HEK293T (cell line): ENCODE data around the gene ACER1.
"Not testable (repeated sequence)": the region's sequence is repeated elsewhere in the genome, so short reads cannot be mapped to it uniquely, and the experiment has no call there.

Experiments used
- CTCF ChIA-PET: fragments of 350-600 bp; formaldehyde crosslinking; extraction: SDS; loops from one replicate; lab custom pipeline; 2021; ENCODE audit warnings: antibody characterized with exemption, inconsistent platforms; lab: Yijun Ruan, JAX
- POLR2A ChIA-PET: fragments of 350-600 bp; formaldehyde crosslinking; extraction: SDS; loops from one replicate; lab custom pipeline; 2020; ENCODE audit warnings: antibody characterized with exemption, inconsistent platforms; lab: Yijun Ruan, JAX
- DNase-seq: peaks from one replicate; pipeline ENCODE4 v3.0.0; 2012; ENCODE audit warnings: mixed read lengths; ENCODE audit errors: extremely low spot score
- ARNT ChIP-seq: fragments of 450-650 bp; IDR thresholded peaks from 2 replicates; pipeline ENCODE4 v1.6.1; 2017; ENCODE audit warnings: mild to moderate bottlenecking
- BHLHE40 ChIP-seq: fragments of 450-650 bp; IDR thresholded peaks from 2 replicates; pipeline ENCODE4 v1.6.1; 2016; ENCODE audit warnings: mild to moderate bottlenecking, moderate library complexity, borderline replicate concordance
- CTBP1 ChIP-seq: fragments of 450-650 bp; IDR thresholded peaks from 2 replicates; pipeline ENCODE4 v1.6.1; 2016; ENCODE audit warnings: borderline replicate concordance
- ELF4 ChIP-seq: fragments of 450-650 bp; IDR thresholded peaks from 2 replicates; pipeline ENCODE4 v1.6.1; 2017; ENCODE audit warnings: antibody characterized with exemption
- FOXA1 ChIP-seq: fragments of 450-650 bp; IDR thresholded peaks from 2 replicates; pipeline ENCODE4 v1.6.1; 2016; ENCODE audit warnings: mild to moderate bottlenecking
- FOXK2 ChIP-seq: fragments of 450-650 bp; IDR thresholded peaks from 2 replicates; pipeline ENCODE4 v1.6.1; 2016; ENCODE audit warnings: mild to moderate bottlenecking
- FOXM1 ChIP-seq: fragments of 450-650 bp; IDR thresholded peaks from 2 replicates; pipeline ENCODE4 v1.6.1; 2017; ENCODE audit warnings: mild to moderate bottlenecking, borderline replicate concordance
- HDGF ChIP-seq: fragments of 450-650 bp; IDR thresholded peaks from 2 replicates; pipeline ENCODE4 v1.6.1; 2017; ENCODE audit warnings: antibody characterized with exemption, borderline replicate concordance
- L3MBTL2 ChIP-seq: fragments of 450-650 bp; conservative IDR thresholded peaks from 2 replicates; pipeline ENCODE4 v1.6.1; 2016; ENCODE audit warnings: mild to moderate bottlenecking
- LEF1 ChIP-seq: fragments of 450-650 bp; IDR thresholded peaks from 2 replicates; pipeline ENCODE4 v1.6.1; 2017; ENCODE audit warnings: mild to moderate bottlenecking, borderline replicate concordance
- NFRKB ChIP-seq: fragments of 450-650 bp; IDR thresholded peaks from 2 replicates; pipeline ENCODE4 v1.6.1; 2016; ENCODE audit warnings: mild to moderate bottlenecking, moderate library complexity
- SP1 ChIP-seq: fragments of 450-650 bp; IDR thresholded peaks from 2 replicates; pipeline ENCODE4 v1.6.1; 2017
- SUZ12 ChIP-seq: fragments of 450-650 bp; IDR thresholded peaks from 2 replicates; pipeline ENCODE4 v1.6.1; 2016; ENCODE audit warnings: mild to moderate bottlenecking
- TARDBP ChIP-seq: fragments of 450-650 bp; IDR thresholded peaks from 2 replicates; pipeline ENCODE4 v1.6.1; 2016
- ZNF384 ChIP-seq: fragments of 450-650 bp; IDR thresholded peaks from 2 replicates; pipeline ENCODE4 v1.6.1; 2016
- TF ChIP-seq, protein P1 (sequence below): fragments of 450-650 bp; IDR thresholded peaks from 2 replicates; pipeline ENCODE4 v1.6.1; 2016

Gene ACER1

DNA sequence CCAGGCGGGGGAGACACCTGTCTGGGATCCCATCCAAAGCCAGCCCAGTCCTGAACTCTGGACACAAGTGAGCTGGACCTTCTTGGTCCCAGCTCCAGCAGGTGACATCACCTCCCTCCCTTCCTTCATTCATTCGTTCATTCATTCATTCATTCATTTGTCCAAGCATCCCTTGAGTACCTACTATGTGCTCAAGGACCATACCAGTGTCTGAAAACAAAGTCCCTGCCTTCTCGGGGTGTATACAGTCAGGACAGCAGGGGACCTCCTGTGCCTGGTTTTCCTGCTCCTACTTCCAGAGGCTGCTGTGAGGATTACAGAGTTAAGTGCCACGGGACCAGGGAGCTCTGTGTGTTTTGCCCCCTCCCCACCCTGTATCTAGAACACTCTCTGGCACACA is 14.0 kb downstream of the ACER1 start:
- CTCF ChIA-PET = interaction anchor here (0.7 kb wide), 1 partner anchor 14 kb away, joined by 3 read pairs; no protein-coding TSS in a partner anchor
- no peak for DNase-seq
- POLR2A ChIA-PET = no interaction called here
- no peak for TF ChIP-seq FOXM1
- no peak for TF ChIP-seq TARDBP
- no peak for TF ChIP-seq FOXA1
- TF ChIP-seq ARNT = no peak
- TF ChIP-seq FOXK2 = no peak
- TF ChIP-seq, protein P1, sequence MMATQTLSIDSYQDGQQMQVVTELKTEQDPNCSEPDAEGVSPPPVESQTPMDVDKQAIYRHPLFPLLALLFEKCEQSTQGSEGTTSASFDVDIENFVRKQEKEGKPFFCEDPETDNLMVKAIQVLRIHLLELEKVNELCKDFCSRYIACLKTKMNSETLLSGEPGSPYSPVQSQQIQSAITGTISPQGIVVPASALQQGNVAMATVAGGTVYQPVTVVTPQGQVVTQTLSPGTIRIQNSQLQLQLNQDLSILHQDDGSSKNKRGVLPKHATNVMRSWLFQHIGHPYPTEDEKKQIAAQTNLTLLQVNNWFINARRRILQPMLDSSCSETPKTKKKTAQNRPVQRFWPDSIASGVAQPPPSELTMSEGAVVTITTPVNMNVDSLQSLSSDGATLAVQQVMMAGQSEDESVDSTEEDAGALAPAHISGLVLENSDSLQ = no peak
- no peak for TF ChIP-seq HDGF
- no peak for TF ChIP-seq LEF1
- no peak for TF ChIP-seq SUZ12
- TF ChIP-seq ELF4 = no peak
- TF ChIP-seq CTBP1 = no peak
- TF ChIP-seq L3MBTL2 = no peak
- TF ChIP-seq ZNF384 = no peak
- TF ChIP-seq NFRKB = no peak
- TF ChIP-seq BHLHE40 = no peak
- no peak for TF ChIP-seq SP1

- ChIA-PET POLR2A (no interaction called here), CTCF (no interaction called here)
- no peak for DNase-seq
- TF ChIP-seq, protein P1 = no peak
- TF ChIP-seq BHLHE40 (no peak), HDGF (no peak)
These were observed 14.6 kb downstream of the ACER1 start for GRCh38 chr19:6318772-6319171.

DNA sequence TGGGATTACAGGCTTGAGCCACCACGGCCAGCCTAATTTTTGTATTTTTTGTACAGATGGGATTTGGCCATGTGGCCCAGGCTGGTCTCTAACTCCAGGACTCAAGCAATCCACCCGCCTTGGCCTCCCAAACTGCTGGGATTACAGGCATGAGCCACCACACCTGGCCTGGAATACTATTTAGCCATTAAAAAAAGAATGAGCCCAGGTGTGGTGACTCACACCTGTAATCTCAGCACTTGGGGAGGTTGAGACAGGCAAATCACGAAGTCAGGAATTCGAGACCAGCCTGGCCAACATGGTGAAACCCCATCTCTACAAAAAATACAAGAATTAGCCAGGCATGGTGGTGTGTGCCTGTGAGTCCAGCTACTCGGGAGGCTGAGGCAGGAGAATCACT is 17.8 kb downstream of the ACER1 start:
- POLR2A ChIA-PET = not testable (repeated sequence)

DNA sequence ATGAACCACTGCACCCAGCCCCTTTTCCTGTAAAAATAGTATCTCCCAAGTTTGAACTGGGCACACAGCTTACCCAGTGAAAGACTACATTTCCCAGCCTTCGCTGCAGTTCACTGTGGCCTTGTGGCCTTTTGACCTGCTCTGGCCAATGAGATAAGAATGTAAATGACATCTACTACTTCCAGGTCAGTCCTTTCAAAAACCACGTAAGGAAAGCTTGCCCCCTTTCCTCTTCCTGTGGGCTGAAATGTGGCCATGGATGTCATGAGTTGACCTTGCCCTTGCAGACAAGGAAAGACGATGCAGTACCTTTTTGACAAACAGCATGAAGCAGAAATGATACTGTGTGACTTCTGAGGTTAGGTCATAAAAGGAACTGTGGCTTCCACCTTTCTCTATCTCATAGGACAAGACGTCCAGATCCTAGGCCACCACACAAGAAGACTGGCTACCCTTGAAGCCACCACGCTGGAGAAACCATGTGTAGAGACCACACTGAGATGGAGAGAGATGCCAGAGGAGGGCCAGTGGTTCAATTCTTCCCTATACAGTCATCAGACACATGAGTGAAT is 19.9 kb downstream of the ACER1 start:
- TF ChIP-seq FOXM1 = no peak
- ChIA-PET CTCF (no interaction called here), POLR2A (interaction anchor here (1.0 kb wide), 1 partner anchor 12 kb away, joined by 3 read pairs; no protein-coding TSS in a partner anchor)
- DNase-seq = no peak

More for the DNA sequence above, 17.8 kb downstream of the ACER1 start:
- CTCF ChIA-PET, DNase-seq: not testable (repeated sequence)

DNA sequence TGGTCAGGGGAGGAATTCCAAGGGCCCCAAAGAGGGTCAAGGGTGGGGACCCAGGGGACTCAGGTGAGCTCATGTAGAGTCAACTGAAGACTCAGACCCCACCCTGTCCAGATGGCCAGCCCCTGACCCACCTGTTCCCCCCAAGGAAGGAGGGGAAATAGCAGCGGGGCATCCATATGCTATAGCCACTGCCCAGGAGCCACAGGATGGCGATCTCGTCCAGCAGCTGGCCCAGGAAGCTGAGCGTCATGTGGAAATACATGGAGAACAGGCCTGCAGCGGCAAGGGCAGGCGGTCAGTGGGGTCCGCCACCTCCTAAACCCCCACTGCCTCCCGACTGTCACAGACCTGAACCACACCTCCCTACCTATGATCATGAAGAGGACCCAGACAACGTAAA is 21.4 kb downstream of the ACER1 start:
- POLR2A ChIA-PET = no interaction called here
- DNase-seq = no peak
- no peak for TF ChIP-seq NFRKB
- no peak for TF ChIP-seq LEF1
- TF ChIP-seq SP1 = no peak
- no peak for TF ChIP-seq BHLHE40
- TF ChIP-seq ARNT = no peak
- TF ChIP-seq CTBP1 = no peak
- TF ChIP-seq HDGF = no peak
- no peak for TF ChIP-seq FOXM1
- TF ChIP-seq ELF4 = no peak
- no peak for TF ChIP-seq L3MBTL2
- no peak for TF ChIP-seq TARDBP
- TF ChIP-seq ZNF384 = no peak
- TF ChIP-seq FOXA1 = no peak
- TF ChIP-seq FOXK2 = no peak
- TF ChIP-seq, protein P1 = no peak
- no peak for TF ChIP-seq SUZ12
- CTCF ChIA-PET = interaction anchor here (0.6 kb wide), 1 partner anchor 25 kb away, joined by 3 read pairs; no protein-coding TSS in a partner anchor

- CTCF ChIA-PET = interaction anchor here (1.0 kb wide), 1 partner anchor 80 kb away, joined by 4 read pairs; no protein-coding TSS in a partner anchor
- no peak for DNase-seq
- TF ChIP-seq FOXK2 (no peak), ZNF384 (no peak), LEF1 (no peak), BHLHE40 (no peak), ELF4 (no peak), CTBP1 (no peak), ARNT (no peak), NFRKB (no peak), FOXM1 (no peak), HDGF (no peak), L3MBTL2 (no peak), TARDBP (no peak), SUZ12 (no peak), FOXA1 (no peak)
- TF ChIP-seq, protein P1 = no peak
- POLR2A ChIA-PET = interaction anchor here (0.6 kb wide), 1 partner anchor 38 kb away, joined by 3 read pairs; no protein-coding TSS in a partner anchor
These were observed 35.0 kb downstream of the ACER1 start for GRCh38 chr19:6298413-6298812.
